GM19463 (cell line): ENCODE results near the gene MTRR.

Experiments used
- ATAC-seq: cut with Tn5 transposase; IDR thresholded peaks from one replicate; pipeline ENCODE4 v1.9.1; 2021; ENCODE audit warnings: mild to moderate bottlenecking, moderate library complexity; ENCODE audit not compliant: unreplicated experiment

Gene MTRR

GRCh38 chr5:7868773-7869473 is at the start of gene MTRR, which contains the start of gene FASTKD3:
Gene MTRR (plus strand): TSS chr5:7869148. CDS start chr5:7870795, 1,647 bp downstream.
Gene FASTKD3 (minus strand): TSS chr5:7869031. CDS start chr5:7868083, 948 bp downstream.
- peak; percentile 97 for ATAC-seq

- ATAC-seq = no peak
Measured at GRCh38 chr5:7822449-7822848, 46.5 kb upstream of the MTRR start.

DNA sequence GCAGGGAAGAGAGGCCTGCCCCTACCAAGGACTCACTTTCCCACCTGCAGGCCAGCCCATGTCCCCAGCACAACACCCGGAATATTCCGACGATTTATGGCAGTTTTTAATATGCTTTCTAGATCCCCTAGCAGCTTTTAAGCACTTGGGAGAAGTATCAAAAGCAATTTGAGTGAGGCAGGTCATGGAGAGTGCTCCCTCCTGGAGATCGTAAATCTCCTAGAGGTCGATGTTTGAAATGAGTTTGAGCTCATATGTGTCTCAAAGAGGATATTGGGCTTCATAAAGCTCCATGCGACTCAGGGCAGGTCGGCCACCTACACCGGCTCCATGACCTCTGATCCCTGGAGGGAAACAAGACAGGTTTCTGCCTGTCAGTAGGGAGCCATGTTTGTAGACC is 45.4 kb upstream of the MTRR start:
- ATAC-seq = no peak

- no peak for ATAC-seq
Measured at GRCh38 chr5:7824995-7825394, 44.0 kb upstream of the MTRR start.

DNA sequence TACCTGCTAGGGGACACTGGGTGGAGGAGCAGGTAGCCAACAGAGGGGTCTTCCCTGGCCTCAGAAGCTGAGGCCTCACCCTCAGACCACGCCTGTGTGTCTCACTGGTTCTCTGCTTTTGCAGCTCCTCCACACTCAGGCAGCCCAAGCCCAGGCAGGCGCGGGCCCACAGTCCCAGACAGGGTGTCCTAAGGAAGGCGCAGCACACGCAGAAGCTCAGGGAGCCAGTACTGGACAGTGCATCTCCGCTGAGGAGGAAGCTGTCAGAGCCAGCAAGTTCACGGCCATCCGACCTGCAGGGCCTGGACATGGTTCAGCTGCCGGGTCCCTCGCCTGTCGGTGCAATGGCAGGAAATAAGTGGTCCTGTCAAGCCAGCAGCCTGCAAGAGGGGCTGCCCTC is 43.3 kb upstream of the MTRR start:
- no peak for ATAC-seq

DNA sequence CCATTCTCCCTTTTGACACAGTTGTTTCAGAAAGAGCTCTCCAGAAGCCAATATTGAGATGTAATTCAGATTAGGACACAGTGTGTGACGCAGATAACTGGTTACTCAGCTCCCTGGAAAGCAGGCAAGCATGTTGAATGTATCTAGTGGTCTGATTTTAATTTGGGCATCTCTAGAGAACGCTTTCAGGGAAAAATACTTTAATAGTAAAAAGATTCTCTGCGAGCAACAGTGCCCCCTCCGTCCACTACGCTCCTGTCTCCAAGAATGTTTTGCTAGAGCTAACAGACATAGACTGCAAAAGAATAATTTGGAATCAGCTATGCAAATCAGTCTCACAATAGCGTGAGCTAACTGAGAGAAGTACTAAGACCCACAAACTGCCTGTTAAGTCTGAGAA is 41.3 kb upstream of the MTRR start:
- ATAC-seq = no peak

GRCh38 chr5:7828269-7828668 is 40.7 kb upstream of the MTRR start:
- ATAC-seq = no peak

DNA sequence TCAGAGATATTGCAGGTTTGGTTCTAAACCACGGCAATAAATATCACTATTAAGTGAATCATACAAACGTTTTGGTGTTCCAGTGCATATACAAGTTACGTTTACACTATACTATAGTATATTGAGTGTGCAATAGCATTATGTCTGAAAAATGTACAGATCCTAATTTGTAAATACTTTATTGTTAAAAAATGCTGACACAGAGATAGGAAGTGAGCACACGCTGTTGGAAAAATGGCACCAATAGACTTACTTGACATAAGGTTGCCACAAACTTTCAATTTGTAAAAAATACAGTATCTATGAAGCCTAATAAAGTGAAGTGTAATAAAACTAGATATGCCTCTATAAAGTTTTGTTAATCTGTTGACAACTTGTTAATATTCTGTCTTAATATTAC is 34.0 kb upstream of the MTRR start:
- no peak for ATAC-seq

- no peak for ATAC-seq
Measured at GRCh38 chr5:7837403-7837802, 31.5 kb upstream of the MTRR start.

- ATAC-seq = no peak
Measured at GRCh38 chr5:7842531-7842930, 26.4 kb upstream of the MTRR start.

DNA sequence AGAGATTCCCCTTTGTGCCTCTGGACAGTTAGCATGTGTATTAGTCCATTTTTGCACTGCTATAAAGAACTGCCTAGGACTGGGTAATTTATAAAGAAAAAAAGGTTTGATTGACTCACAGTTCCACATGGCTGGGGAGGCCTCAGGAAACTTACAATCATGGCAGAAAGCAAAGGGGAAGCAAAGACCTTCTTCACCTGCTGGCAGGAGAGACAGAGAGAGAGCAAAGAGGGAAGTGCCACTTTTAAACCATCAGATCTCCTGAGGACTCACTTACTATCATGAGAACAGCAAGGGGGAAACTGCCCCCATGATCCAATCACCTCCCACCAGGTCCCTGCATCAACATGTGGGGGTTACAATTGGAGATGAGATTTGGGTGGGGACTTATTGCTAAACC is 24.0 kb upstream of the MTRR start:
- ATAC-seq = no peak

DNA sequence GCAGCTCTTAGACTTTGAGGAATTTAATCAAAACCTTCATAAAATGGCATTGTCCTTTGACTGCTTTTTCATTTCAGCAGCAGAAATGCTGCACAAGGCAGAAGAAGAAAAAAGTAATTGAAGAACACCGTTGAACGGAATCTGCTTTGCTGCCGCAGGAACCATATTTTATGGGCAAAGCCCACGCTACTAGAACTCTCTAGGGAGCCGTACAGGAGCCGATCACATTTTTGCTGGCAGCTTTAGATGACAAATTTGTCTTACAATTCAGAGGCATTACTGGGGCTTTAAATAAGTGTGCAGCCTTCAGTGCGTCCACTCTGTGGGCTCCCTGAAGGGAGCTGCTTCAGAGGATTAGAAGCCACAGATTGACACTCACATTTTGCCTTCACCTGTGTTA is 23.4 kb upstream of the MTRR start:
- no peak for ATAC-seq

DNA sequence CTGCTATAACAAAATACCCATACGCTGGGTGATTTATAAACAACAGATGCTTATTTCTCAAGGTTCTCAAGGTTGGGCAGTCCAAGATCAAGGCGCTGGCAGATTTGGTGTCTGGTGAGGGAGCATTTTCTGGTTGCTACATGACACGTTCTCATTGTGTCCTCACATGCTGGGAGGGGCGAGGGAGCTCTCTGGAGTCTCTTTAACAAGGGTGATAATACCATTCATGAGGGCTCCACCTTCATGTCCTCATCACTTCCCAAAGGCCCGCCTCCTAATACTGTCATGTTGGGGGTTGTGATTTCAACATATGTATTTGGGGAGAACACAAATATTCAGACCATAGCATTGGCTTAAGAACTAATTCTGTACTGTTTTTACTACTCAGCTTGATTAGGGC is 22.6 kb upstream of the MTRR start:
- ATAC-seq = no peak

GRCh38 chr5:7848296-7848695 is 20.7 kb upstream of the MTRR start:
- ATAC-seq = no peak

DNA sequence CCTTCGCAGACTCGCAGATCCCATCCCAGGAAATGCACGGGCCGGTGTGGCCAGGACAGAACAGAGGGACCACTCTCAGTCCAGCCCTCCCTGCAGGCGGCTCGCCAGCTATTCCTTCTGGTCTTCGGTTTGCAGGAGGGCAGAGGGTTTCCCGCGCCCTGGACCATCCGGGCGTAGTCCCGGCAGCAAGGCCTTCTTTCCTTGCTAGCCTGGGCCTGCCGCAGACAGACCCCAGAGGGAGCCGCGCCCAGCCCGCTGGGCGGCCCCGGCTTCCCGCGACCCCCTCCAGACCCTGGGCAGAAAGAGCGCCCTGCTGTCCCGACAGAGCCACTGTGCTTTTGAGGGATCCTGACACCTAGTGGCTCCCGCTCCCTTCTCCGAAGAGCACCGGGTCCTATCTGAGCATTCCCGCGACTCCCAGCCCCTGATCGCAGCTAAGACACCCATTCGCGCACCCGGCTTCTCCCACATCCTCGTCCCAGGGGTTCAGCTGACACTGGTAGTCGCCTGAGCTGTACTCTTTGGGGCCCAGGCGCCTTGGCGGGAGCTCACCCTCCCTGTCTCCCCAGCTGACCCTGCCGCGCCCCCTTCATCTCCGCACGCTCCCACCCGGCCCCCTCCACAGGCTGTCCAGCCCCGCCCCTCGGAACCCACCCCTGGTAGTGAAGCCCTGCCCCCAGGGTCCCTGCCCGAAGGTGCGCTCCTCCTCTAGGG is 19.1 kb upstream of the MTRR start:
- no peak for ATAC-seq

- no peak for ATAC-seq
Measured at GRCh38 chr5:7850395-7851239, 18.3 kb upstream of the MTRR start, which contains the start of gene CFAP90. Gene CFAP90 (minus strand): TSS chr5:7851133. CDS start chr5:7851021, 112 bp downstream.

GRCh38 chr5:7851240-7851592 is 17.7 kb upstream of the MTRR start:
- no peak for ATAC-seq

GRCh38 chr5:7851617-7852289 is 17.2 kb upstream of the MTRR start:
- ATAC-seq = no peak

DNA sequence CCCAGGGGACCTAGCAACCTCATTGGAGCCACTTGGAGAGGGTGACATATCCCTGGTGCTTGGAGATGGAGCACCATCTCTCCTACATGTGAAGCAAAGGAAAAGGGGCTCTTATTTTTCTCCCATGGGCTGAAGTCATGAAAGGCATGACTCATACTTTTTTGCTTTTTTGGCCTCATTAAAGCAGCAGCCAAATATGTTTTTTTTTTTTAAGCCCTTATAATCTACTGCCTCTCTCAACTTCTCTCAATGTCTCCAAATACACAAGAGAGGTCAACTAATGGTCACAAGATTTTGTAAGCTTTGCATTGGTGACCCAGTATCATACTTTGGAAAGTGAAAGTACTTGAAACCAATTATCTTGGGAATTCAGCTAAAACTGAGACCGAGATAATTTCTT is 16.4 kb upstream of the MTRR start:
- no peak for ATAC-seq

DNA sequence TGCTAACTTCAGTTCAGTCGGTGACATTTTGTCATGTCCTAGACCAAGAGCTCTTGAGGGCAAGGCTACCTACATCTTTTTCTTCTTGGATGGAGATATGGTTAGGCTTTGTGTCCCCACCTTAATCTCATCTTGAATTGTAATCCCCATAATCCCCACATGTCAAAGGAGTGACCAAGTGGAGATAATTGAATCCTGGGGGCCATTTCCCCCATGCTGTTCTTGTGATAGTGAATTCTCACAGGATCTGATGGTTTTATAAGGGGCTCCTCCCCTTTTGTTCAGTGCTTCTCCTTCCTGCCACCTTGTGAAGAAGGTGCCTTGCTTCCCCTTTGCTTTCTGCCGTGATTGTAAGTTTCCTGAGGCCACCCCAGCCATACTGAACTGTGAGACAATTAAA is 16.0 kb upstream of the MTRR start:
- ATAC-seq = no peak

- no peak for ATAC-seq
Measured at GRCh38 chr5:7855611-7856010, 13.3 kb upstream of the MTRR start.
